Fibroblast of skin of right biceps (primary cell): Measurements from ENCODE around the gene IFNG.
"Not testable (repeated sequence)": the region's sequence is repeated elsewhere in the genome, so short reads cannot be mapped to it uniquely, and the experiment has no call there.

Experiments
- DNase-seq: peaks from one replicate; pipeline ENCODE4 v3.0.0-alpha.2; 2013

The IFNG gene

GRCh38 chr12:68159681-68160304 is at the start of gene IFNG:
Gene IFNG (minus strand): TSS chr12:68159740. CDS start chr12:68159615, 125 bp downstream.
- DNase-seq: no peak

- not testable (repeated sequence) for DNase-seq
These were observed 49.6 kb upstream of the IFNG start for GRCh38 chr12:68209048-68209728.

- DNase-seq: no peak
These were observed 47.7 kb upstream of the IFNG start for GRCh38 chr12:68207276-68207675.

GRCh38 chr12:68206446-68206845 is 46.9 kb upstream of the IFNG start:
- DNase-seq: no peak

GRCh38 chr12:68203460-68203875 is 43.9 kb upstream of the IFNG start:
- no peak for DNase-seq

- DNase-seq: peak; percentile 57
These were observed 41.3 kb upstream of the IFNG start for GRCh38 chr12:68200854-68201253.

GRCh38 chr12:68199127-68199526 is 39.6 kb upstream of the IFNG start:
- DNase-seq: no peak

GRCh38 chr12:68198507-68199086 is 39.1 kb upstream of the IFNG start:
- no peak for DNase-seq

GRCh38 chr12:68190301-68190700 is 30.8 kb upstream of the IFNG start:
- no peak for DNase-seq

GRCh38 chr12:68189821-68190242 is 30.3 kb upstream of the IFNG start:
- DNase-seq: peak; percentile 79

- no peak for DNase-seq
These were observed 26.1 kb upstream of the IFNG start for GRCh38 chr12:68185598-68185997.

GRCh38 chr12:68180792-68181744 is 21.5 kb upstream of the IFNG start:
- DNase-seq: peak; percentile 4

- DNase-seq: no peak
These were observed 19.4 kb upstream of the IFNG start for GRCh38 chr12:68178774-68179439.

GRCh38 chr12:68178184-68178583 is 18.6 kb upstream of the IFNG start:
- no peak for DNase-seq

- DNase-seq: no peak
These were observed 18.0 kb upstream of the IFNG start for GRCh38 chr12:68177562-68177961.

- DNase-seq: no peak
These were observed 16.7 kb upstream of the IFNG start for GRCh38 chr12:68176257-68176656.

GRCh38 chr12:68175557-68176061 is 16.1 kb upstream of the IFNG start:
- DNase-seq: no peak

- DNase-seq: not testable (repeated sequence)
These were observed 15.2 kb upstream of the IFNG start for GRCh38 chr12:68174761-68175160.

GRCh38 chr12:68173792-68174191 is 14.3 kb upstream of the IFNG start:
- DNase-seq: no peak

GRCh38 chr12:68170726-68171125 is 11.2 kb upstream of the IFNG start:
- DNase-seq: no peak

- DNase-seq: no peak
These were observed 9.8 kb upstream of the IFNG start for GRCh38 chr12:68169213-68169889.
